GM12873 (cell line): ENCODE measurements around the gene MRC2.

Experiments
- CTCF ChIP-seq: IDR thresholded peaks from 2 replicates; pipeline ENCODE4 v1.5.1; 2012; ENCODE audit warnings: low read depth, mild to moderate bottlenecking, moderate library complexity, low read length, control low read depth; ENCODE audit not compliant: insufficient read depth; ENCODE audit errors: missing control alignments

Gene MRC2

GRCh38 chr17:62690168-62690897 is 62.9 kb downstream of the MRC2 start:
- TF ChIP-seq CTCF, result no peak

- TF ChIP-seq CTCF, result no peak
These were observed 64.7 kb downstream of the MRC2 start for GRCh38 chr17:62692159-62692651.

GRCh38 chr17:62692721-62693431 is 65.4 kb downstream of the MRC2 start:
- TF ChIP-seq CTCF, result peak; percentile 56

- no peak for TF ChIP-seq CTCF
These were observed 66.3 kb downstream of the MRC2 start for GRCh38 chr17:62693616-62694409.

DNA sequence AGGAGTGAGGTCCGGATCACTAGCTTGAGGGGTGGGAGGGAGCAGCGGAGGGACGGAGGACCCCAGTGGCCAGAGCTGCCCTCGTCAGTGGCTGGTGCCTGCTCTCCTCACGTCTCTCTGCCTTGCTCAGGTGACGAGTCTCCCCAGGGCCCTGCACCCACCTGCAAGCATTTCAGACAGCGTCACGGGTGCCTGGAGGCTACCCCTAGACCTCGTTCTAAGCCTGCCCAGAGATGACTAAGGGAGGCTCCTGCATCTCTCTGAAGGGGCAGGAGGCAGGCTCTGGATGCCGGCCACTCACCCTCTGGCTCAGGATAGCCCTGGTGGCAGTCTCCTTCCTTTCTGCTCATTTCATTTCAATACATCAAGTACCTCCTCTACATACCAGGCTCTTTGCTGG is 68.8 kb downstream of the MRC2 start:
- TF ChIP-seq CTCF, result no peak

DNA sequence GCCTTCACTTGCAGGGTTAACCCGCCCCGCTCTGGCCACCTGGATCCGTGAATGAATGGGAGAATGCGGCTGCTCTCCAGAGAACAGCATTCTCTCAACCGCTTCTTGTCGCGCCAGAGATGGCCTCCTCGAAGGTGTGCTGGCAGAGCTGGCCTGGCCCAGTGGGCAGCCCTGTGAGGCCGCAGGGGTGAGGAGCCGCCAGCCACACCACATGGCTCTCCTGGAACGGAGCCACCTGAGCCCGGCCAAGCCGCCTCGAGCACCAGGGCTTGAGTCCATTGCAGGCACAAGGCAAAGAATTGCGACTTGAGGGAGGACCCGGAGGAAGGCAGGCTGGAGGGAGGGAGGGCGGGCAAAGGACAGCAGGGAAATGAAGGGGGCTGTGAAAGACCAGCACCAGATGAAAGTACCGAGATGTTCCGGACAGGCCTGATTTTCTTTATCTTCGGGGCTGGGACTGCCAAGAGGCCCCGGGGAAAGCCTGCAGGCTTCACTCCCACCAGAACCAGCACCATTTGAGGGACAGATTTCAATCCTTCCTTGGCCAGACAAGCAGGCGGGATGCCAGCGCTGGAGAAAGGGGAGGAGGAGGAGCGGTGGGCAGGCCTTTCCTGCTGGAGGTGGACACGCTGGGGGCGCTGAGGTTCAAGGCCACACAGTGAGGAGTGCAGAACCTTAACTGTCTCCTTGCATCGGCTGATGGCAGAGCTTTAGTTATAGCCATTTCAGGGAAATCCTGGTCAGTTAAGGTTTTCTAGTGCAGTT is 69.4 kb downstream of the MRC2 start:
- TF ChIP-seq CTCF, result no peak
